KG1 (cell line): Measurements from ENCODE around the gene CRAT.

Source experiments
- DNase-seq: peaks from one replicate; lab custom pipeline; 2025; lab: John Stamatoyannopoulos, UW

CRAT gene

DNA sequence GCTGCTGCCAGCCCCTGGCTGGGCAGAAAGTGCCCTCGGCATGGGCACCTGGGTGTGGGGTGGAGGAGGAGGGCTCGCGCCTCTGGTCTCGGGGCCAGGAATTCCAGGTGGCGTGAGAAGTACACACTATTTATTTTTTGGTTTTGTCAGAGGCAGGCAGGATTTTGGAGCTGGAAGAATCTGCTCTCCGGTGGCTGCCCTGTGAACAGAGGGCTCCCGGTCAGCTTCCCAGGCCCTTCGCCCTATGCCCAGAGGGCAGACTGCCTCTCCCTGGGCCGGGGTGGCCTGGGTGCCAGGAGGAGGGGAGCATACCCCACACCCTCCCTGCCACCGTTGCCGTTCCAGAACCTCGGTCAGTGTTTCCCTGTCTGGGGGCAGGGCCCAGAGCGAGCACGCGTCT lies 21.3 kb downstream of the CRAT start:
- no peak for DNase-seq

DNA sequence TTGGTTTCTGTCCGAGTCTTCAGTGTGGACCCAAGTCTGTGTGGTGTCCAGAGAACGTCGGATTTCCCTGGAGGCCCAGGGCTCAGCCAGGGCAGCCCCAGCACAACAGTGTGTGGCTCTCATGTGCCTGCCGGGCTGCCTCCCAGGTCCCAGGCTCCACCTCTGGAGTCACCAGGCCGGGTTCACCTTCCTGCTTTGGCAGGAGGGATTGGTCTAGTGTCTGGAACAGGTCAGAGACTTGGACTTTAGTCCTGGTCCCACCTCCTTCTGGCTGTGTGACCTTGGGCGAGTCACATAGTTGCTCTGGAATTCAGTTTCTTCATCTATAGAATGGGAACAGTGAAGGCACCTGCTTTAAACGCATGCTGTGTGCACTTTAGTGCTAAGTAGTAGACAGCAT lies 26.5 kb downstream of the CRAT start:
- no peak for DNase-seq

- DNase-seq = no peak
Observed at GRCh38 chr9:129081388-129081904, 29.1 kb downstream of the CRAT start.

GRCh38 chr9:129080601-129081387 lies 29.8 kb downstream of the CRAT start, which contains the start of gene DOLPP1:
Gene DOLPP1 (plus strand): TSS chr9:129081111. CDS start chr9:129081132, 21 bp downstream.
- DNase-seq = peak; percentile 96

GRCh38 chr9:129080298-129080600 lies 30.3 kb downstream of the CRAT start:
- no peak for DNase-seq

DNA sequence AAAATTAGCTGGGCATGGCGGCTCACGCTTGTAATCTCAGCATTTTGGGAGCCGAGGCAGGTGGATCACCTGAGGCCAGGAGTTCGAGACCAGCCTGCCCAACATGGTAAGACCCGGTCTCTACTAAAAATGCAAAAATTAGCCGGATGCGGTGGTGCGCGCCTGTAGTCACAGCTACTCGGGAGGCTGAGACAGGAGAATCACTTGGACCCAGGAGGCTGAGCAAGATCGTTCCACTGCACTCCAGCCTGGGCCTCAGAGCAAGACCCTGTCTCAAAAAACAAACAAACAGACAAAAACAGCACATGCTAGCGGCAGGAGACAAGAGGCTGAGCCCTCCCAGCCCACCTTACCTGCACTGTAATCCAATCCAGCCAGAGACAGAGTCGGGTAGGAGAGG lies 30.8 kb downstream of the CRAT start:
- no peak for DNase-seq

DNA sequence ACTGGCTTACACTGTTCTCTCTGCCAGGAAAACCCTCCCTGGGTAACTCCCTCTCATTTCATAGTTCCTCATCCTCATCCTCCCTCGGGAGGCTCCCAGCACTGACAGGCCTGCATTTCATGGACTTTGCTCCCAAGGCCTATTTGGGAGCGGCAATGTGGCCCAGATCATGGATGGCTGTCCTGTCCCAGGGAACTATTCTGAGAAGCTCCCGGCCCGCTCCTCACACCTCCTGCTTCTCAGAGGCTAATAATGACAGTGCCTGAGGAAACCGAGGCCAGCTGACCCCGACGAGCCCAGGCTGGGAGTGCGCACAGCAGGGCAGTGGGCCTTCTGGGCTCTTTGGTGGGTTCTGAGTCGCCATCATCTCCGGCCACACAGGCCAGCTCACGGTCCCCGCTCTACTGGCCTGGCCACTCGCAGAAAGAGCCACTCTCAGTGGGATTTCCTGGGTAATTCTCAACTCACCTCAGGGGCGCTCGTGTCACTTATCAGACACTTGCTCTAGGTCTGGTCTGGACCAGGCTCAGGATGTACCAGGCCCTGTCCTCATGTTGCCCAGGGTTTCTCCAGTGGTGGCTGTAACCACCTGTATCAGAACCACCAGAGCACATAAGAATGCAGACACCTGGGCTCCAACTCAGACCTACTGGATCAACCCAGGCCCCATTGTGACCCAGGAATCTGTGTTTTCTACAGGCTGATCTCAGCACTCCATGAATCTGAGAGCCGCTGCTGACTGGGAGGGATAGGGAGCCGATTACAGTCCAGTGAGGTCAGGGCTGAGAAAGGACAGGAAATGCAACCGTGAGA lies 31.7 kb downstream of the CRAT start:
- no peak for DNase-seq

DNA sequence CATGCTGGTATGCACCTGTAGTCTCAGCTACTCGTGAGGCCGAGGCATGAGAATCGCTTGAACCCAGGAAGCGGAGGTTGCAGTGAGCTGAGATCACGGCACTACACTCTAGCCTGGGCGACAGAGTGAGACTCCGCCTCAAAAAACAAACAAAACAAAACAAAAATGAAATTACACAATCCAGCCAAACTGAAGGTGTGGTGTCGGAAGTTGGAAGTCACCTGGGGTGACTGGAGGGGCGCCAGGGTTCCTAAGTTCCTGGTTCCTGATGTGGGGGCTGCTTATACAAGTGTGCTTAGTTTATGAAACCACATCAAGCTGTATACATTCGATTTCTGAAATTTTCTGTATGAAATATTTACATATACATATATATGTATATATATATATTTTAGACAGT lies 33.4 kb downstream of the CRAT start:
- no peak for DNase-seq

DNA sequence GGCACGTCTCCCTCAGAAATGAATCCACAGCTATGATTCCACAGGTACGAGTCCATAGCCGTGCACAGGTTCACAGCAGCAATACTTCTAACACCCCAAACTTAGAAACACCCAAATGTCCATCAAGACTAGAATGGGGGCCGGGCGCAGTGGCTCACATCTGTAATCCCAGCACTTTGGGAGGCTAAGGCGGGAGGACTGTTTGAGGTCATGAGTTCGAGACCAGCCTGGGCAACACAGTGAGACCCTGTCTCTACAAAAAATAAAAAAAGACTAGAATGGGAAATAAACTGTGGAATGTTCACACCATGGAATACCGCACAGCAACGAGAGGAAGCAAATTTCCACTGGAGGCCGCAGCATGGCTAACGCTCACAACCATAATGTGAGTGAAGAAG lies 34.0 kb downstream of the CRAT start:
- no peak for DNase-seq

GRCh38 chr9:129075996-129076639 lies 34.5 kb downstream of the CRAT start:
- no peak for DNase-seq

DNA sequence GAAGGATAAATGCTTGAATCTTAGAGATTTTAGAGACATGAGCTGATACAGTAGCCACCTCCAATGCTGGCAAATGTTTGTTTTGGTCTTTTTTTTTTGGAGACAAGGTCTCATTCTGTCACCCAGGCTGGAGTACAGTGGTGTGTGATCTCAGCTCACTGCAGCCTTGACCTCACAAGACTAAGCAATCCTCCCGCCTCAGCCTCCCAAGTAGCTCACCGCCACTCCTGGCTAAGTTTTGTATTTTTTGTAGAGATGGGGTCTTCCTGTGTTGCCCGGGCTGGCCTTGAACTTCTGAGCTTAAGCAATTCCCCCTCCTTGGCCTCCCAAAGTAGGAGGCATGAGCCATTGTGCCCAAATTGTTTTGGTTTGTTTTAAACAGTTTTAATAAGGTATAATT lies 36.5 kb downstream of the CRAT start:
- DNase-seq = no peak

DNA sequence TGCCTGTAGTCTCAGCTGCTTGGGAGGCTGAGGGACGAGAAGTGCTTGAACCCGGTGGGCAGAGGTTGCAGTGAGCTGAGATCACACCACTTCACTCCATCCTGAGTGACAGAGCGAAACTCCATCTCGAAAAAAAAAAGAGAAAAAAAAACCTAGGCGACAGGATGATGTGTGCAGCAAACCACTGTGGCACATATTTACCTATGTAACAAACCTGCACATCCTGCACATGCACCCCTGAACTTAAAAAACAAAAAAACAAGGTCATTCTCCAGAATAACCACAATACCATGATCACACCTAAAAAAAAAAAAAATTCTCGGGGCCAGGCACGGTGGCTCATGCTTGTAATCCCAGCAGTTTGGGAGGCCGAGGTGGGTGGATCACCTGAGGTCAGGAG lies 37.2 kb downstream of the CRAT start:
- no peak for DNase-seq

- no peak for DNase-seq
Observed at GRCh38 chr9:129072171-129072570, 38.4 kb downstream of the CRAT start.

- DNase-seq = no peak
Observed at GRCh38 chr9:129071526-129072126, 39.0 kb downstream of the CRAT start.

GRCh38 chr9:129070696-129071525 lies 39.7 kb downstream of the CRAT start:
- DNase-seq = no peak

GRCh38 chr9:129069862-129070641 lies 40.5 kb downstream of the CRAT start:
- DNase-seq = no peak

DNA sequence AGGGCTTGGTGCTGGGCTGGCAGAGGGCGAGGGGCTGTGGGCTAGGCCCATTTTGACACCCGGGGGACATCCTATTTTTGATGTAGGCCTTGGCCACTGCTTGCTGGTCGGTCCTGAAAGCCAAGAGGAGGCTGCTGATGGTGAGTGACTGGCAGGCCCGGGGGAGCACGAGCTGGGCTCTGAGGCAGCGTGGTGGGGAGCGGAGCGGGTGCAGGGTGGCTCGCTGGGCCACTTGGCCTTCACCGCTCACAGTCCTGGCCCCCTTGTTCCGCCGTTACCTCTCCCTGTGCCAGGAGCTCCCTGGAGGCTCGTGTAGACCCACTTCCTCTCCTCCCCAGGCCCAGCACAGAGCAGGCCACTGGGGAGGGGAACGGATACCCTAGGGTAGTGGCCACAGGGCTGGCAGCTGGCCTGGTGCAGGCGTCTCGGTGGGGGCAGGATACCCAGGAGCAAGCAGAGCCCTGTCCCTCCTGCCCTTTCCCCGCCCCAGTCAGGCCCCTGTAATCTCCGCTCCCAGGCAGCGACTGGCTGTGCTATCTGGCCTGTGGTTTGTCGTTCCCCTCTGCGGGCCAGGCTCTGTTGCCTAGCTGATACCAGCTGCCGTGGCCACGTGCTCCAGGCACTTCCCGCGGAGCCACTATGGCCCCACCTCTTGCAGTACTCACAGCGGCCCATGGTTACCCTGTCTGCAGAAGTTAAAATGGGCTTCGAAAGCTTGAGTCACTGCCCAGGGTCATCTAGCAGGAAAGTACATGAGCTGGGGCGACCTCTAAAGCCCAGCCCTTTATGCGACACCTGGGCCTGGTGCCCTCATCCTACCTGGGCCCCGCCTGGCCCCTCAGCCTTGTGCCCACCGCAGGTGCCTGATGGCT lies 41.4 kb downstream of the CRAT start:
- DNase-seq = peak; percentile 11

- no peak for DNase-seq
Observed at GRCh38 chr9:129068110-129068509, 42.5 kb downstream of the CRAT start.

GRCh38 chr9:129064499-129064908 lies 46.1 kb downstream of the CRAT start:
- no peak for DNase-seq

- no peak for DNase-seq
Observed at GRCh38 chr9:129063061-129063460, 47.5 kb downstream of the CRAT start.
